Thyroid gland (tissue), 4 donors: Measurements from ENCODE around the gene PRICKLE1. TPM values are rescaled to one million over a fixed set of nuclear protein-coding genes. Genes with fewer than 3 reads are reported as not detected.
A peak's percentile ranks its signal among the peaks of the same experiment; 100 is the strongest.

Experiments used
- DNase-seq, 2 donors: peaks; one replicate each; pipeline ENCODE4 v3.0.0-alpha.2; 2019
- H3K27ac ChIP-seq, 3 donors: fragments of 200-600 bp; sonication (generic); 1 replicate in 2 of 3; 2 replicates in 1 of 3; pipeline ENCODE4 v1.5.1; 2016 to 2019; ENCODE audit warnings: mild to moderate bottlenecking in 1 of 3, moderate library complexity in 1 of 3
- H3K27me3 ChIP-seq: fragments of 200-600 bp; sonication (generic); one replicate; pipeline ENCODE4 v1.5.1; 2019
- H3K36me3 ChIP-seq, 2 donors: fragments of 200-600 bp; sonication (generic); one replicate each; pipeline ENCODE4 v1.5.1; 2016 to 2019
- H3K4me1 ChIP-seq, 2 donors: fragments of 200-600 bp; sonication (generic); one replicate each; pipeline ENCODE4 v1.5.1; 2017 to 2019
- H3K4me3 ChIP-seq, 3 donors: fragments of 200-600 bp; sonication (generic); replicated peaks in 1 of 3; 1 replicate in 2 of 3; 2 replicates in 1 of 3; pipeline ENCODE4 v1.5.1; 2016; ENCODE audit warnings: mild to moderate bottlenecking in 1 of 3
- H3K9me3 ChIP-seq: fragments of 200-600 bp; sonication (generic); one replicate; pipeline ENCODE4 v1.5.1; 2017
- CTCF ChIP-seq, 6 experiments: fragments of 200-600 bp in 3 of 6; fragments of 450-650 bp in 3 of 6; sonication (generic) in 3 of 6; IDR thresholded peaks; one replicate each; pipeline ENCODE4 v1.5.1; 2016 to 2019; ENCODE audit warnings: antibody characterized with exemption in 6 of 6, mild to moderate bottlenecking in 2 of 6, inconsistent platforms in 1 of 6, moderate library complexity in 1 of 6
- POLR2A ChIP-seq, 2 donors: fragments of 450-650 bp; IDR thresholded peaks; one replicate each; pipeline ENCODE4 v1.6.1; 2017; ENCODE audit warnings: antibody characterized with exemption in 2 of 2, mild to moderate bottlenecking in 2 of 2, moderate library complexity in 1 of 2
- WGBS, 2 donors: methylation state at CpG; one replicate each; pipeline ENCODE4 v1.1.5; 2017; 5-methylcytosine and 5-hydroxymethylcytosine counted together
- intact Hi-C: fragments of 100-400 bp; cut with DNase I; formaldehyde crosslinking; loops from one replicate; pipeline ENCODE4 v1.15.1; 2023
- total RNA-seq, 4 donors: library from RNA; depleted of rRNA; stranded (reverse); fragments of >200 nt; gene quantifications; one replicate each; pipeline ENCODE4 v1.2.3, GENCODE V29; 2016

Gene PRICKLE1
- total RNA-seq, 4 donors from 2014 or later: 17.2 to 25.4 (median 19.6) TPM

GRCh38 chr12:42440608-42441007, 148.9 kb downstream of the PRICKLE1 start:
- Histone ChIP-seq H3K27me3 (no peaks in the 10 kb centered on the region), H3K4me3 (no peak overlapping the region), H3K9me3 (no peaks in the 10 kb centered on the region), H3K27ac (no peak overlapping the region), H3K4me1 (no peaks in the 10 kb centered on the region), H3K36me3 (peaks cover 0 to 7% of the 10 kb centered on the region in 2 donors)
- intact Hi-C loops: no loop called here
- TF ChIP-seq CTCF (IDR thresholded peaks at IDR 0.05) (no peak), POLR2A (IDR thresholded peaks at IDR 0.05) (no peak)
- WGBS, 2 donors: 97% methylated on average over 11 of the region's 11 CpGs
- no peak for DNase-seq

DNA sequence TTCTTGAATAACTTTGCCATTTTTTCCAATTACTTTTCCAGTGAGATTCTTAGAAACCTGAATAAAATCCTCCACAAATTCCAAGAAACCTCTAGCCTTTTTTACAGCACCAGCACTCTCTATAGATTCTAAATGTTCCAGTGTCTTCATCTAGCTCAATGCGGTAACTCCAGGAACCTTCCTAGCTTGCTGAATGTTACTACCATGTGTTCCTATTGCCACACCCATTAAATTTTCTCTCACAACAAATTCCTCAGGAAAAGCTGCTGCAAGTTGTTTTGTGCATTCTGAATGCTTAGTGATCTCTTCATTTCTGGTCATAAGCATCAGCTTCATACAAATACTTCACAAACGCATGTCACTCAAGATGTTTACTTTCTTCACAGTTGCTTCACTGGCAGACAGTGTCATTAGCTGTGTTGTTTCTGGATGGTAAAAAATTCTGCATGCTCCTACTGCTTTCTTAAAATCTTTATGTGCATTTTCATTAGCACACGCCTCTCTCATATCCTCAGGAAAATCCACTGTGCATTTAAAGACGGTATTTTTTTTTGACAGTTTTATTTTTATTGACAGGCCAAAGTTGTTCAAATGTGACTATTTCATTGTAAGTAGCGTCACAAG, 156.9 kb downstream of the PRICKLE1 start:
- 97 to 98% methylated on average over 5 of the region's 5 CpGs for WGBS, 2 donors
- intact Hi-C loops: no loop called here

DNA sequence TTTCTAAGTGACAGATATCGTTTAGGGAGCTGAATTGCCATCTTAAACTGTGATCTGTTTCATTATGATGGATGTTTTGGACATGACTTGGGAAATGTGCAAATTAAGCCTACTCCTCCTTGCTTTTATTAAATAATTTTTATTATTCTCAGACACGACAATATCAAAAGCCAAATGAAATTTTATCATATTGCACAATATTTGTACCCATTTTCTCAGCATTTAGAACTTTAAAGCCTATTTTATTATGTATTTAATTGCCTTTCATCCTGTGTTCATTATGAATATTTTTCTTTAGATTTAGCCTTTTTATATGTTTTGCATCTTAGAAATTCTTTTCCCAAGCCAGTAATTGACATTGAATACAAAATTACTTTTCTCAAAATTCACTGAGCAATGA, 160.7 kb downstream of the PRICKLE1 start:
- H3K9me3 ChIP-seq: no peaks in the 10 kb centered on the region
- H3K4me3 ChIP-seq: no peak overlapping the region
- no peak for DNase-seq
- no peak for TF ChIP-seq CTCF (IDR thresholded peaks at IDR 0.05)
- TF ChIP-seq POLR2A (IDR thresholded peaks at IDR 0.05): no peak
- no peaks in the 10 kb centered on the region for H3K27me3 ChIP-seq
- no peaks in the 10 kb centered on the region for H3K4me1 ChIP-seq
- 75 to 97% methylated on average over 2 of the region's 2 CpGs for WGBS, 2 donors
- H3K36me3 ChIP-seq: no peaks in the 10 kb centered on the region
- H3K27ac ChIP-seq: no peak overlapping the region
- intact Hi-C loops: no loop called here

More for the DNA sequence above, 156.9 kb downstream of the PRICKLE1 start:
- H3K9me3 ChIP-seq: no peaks in the 10 kb centered on the region
- no peaks in the 10 kb centered on the region for H3K27me3 ChIP-seq
- H3K27ac ChIP-seq: no peak overlapping the region
- no peak for DNase-seq
- TF ChIP-seq POLR2A (IDR thresholded peaks at IDR 0.05): no peak
- no peak for TF ChIP-seq CTCF (IDR thresholded peaks at IDR 0.05)
- H3K4me1 ChIP-seq: no peaks in the 10 kb centered on the region
- H3K36me3 ChIP-seq: no peaks in the 10 kb centered on the region
- no peak overlapping the region for H3K4me3 ChIP-seq

DNA sequence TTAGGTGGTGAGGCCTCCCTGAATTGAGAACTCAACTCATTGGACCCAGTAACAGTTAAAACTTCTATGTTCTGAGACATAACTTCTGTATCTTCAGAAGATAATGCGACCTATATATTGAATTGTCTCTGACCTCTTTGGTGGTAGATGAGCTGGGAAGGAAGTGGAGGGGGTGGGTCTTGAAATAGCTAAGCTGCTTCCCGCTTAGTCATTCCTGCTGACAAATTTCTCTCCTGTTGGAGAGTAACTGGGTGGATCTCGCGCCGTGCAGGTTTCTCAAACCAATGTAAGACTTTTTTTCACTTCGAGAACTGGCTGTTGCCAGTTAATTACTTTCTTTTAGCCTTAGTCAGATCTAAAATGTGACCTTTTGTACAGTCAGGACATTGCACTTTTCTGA, 162.8 kb downstream of the PRICKLE1 start:
- TF ChIP-seq POLR2A (IDR thresholded peaks at IDR 0.05) (no peak), CTCF (IDR thresholded peaks at IDR 0.05) (no peak)
- Histone ChIP-seq H3K9me3 (no peaks in the 10 kb centered on the region), H3K4me1 (peaks cover 7 to 8% of the 10 kb centered on the region in 2 donors), H3K27ac (no peak overlapping the region), H3K36me3 (no peaks in the 10 kb centered on the region), H3K27me3 (no peaks in the 10 kb centered on the region), H3K4me3 (no peak overlapping the region)
- intact Hi-C loops: no loop called here
- 79 to 84% methylated on average over 6 of the region's 6 CpGs for WGBS, 2 donors
- no peak for DNase-seq

DNA sequence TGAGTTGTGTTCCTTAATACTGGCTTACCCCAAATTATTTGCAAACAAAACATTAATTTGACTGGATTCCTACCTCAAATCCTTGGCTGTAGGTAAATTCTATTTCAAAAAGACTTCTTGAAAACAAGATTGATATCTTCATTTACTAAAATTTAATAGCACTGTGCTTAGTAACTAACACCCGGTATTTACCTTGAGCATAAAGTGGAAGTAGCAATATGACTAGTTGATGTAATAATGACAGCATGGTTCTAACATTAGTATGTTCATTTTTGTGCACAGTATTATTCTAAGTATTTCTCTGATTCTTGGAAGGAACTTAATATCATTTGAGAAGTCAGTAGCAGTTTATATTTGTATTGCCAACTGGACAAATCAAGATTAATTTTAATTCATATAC, 166.8 kb downstream of the PRICKLE1 start:
- Histone ChIP-seq H3K36me3 (no peaks in the 10 kb centered on the region), H3K4me3 (no peak overlapping the region), H3K9me3 (no peaks in the 10 kb centered on the region), H3K27me3 (no peaks in the 10 kb centered on the region), H3K4me1 (peaks cover 7 to 11% of the 10 kb centered on the region in 2 donors), H3K27ac (peak overlapping the region in 2 of 3 donors; percentile 52 to 68)
- no peak for DNase-seq
- intact Hi-C loops: no loop called here
- WGBS, 2 donors: 85 to 90% methylated on average over 1 of the region's 1 CpG
- no peak for TF ChIP-seq POLR2A (IDR thresholded peaks at IDR 0.05)
- TF ChIP-seq CTCF (IDR thresholded peaks at IDR 0.05): no peak
